A673 (cell line): ENCODE measurements around the gene NCOA3. TPM values are rescaled to one million over a fixed set of nuclear protein-coding genes. Genes with fewer than 3 reads are reported as not detected.
"Not testable (repeated sequence)": the region's sequence is repeated elsewhere in the genome, so short reads cannot be mapped to it uniquely, and the experiment has no call there.

Experiments used
- BruUV-seq: library from RNA; stranded (reverse); fragments of 400-500 nt; replicated peaks from 2 replicates; lab custom pipeline; 2021; lab: Mats Ljungman, UMichigan
- CTCF ChIA-PET: fragments of 300-600 bp; sonication (Branson Sonifier 250); formaldehyde crosslinking; loops from one replicate; lab custom pipeline; 2022; ENCODE audit warnings: antibody characterized with exemption; lab: Charles Lee
- POLR2A ChIA-PET: fragments of 300-600 bp; sonication (Branson Sonifier 250); formaldehyde crosslinking; loops from one replicate; lab custom pipeline; 2022; ENCODE audit warnings: antibody characterized with exemption; ENCODE audit not compliant: low non-redundant PET; lab: Charles Lee
- DNase-seq: peaks from one replicate; pipeline ENCODE4 v3.0.0-alpha.2; 2015; ENCODE audit warnings: low spot score
- H3K27ac ChIP-seq: fragments of 200-600 bp; sonication (generic); 2 replicates; pipeline ENCODE4 v1.5.1; 2016; ENCODE audit warnings: mixed run types, low read depth, mild to moderate bottlenecking, mixed read lengths, antibody characterized with exemption, low read length; ENCODE audit not compliant: poor library complexity, severe bottlenecking
- H3K27me3 ChIP-seq: fragments of 200-600 bp; sonication (generic); replicated peaks from 2 replicates; pipeline ENCODE4 v1.6.1; 2017; ENCODE audit warnings: mixed run types, low read depth, mild to moderate bottlenecking, mixed read lengths, antibody characterized with exemption, low read length; ENCODE audit not compliant: insufficient read depth, poor library complexity
- H3K36me3 ChIP-seq: fragments of 200-600 bp; sonication (generic); 2 replicates; pipeline ENCODE4 v1.6.1; 2016; ENCODE audit warnings: mixed run types, mild to moderate bottlenecking, mixed read lengths, antibody characterized with exemption, low read length; ENCODE audit not compliant: insufficient read depth, poor library complexity, severe bottlenecking
- H3K4me1 ChIP-seq: fragments of 200-600 bp; sonication (generic); 2 replicates; pipeline ENCODE4 v1.6.1; 2017; ENCODE audit warnings: mixed run types, mild to moderate bottlenecking, mixed read lengths, antibody characterized with exemption, low read length; ENCODE audit not compliant: insufficient read depth, poor library complexity, severe bottlenecking
- H3K4me3 ChIP-seq: fragments of 200-600 bp; sonication (generic); 2 replicates; pipeline ENCODE4 v1.5.1; 2016; ENCODE audit warnings: low read depth, mixed run types, mild to moderate bottlenecking, mixed read lengths, low read length; ENCODE audit not compliant: poor library complexity, severe bottlenecking
- H3K9me3 ChIP-seq: fragments of 200-600 bp; sonication (generic); 2 replicates; pipeline ENCODE4 v1.6.1; 2016; ENCODE audit warnings: mixed run types, low read depth, mild to moderate bottlenecking, mixed read lengths, antibody characterized with exemption, low read length; ENCODE audit not compliant: poor library complexity, severe bottlenecking
- CTCF ChIP-seq: fragments of 300-800, 200-600 bp; sonication (generic); conservative IDR thresholded peaks from 2 replicates; pipeline ENCODE4 v1.5.1; 2017; ENCODE audit warnings: low read depth, mild to moderate bottlenecking, antibody characterized with exemption, low read length, moderate library complexity, mixed read lengths
- EZH2 ChIP-seq: fragments of 200-600 bp; sonication (generic); IDR thresholded peaks from 2 replicates; pipeline ENCODE4 v1.6.1; 2017; ENCODE audit warnings: borderline replicate concordance, low read depth, mild to moderate bottlenecking, mixed read lengths, antibody characterized with exemption, low read length; ENCODE audit not compliant: poor library complexity, severe bottlenecking
- intact Hi-C: fragments of 100-400 bp; cut with micrococcal nuclease; formaldehyde crosslinking; loops from one replicate; pipeline ENCODE4 v1.10.0; 2022; ENCODE audit not compliant: unreplicated experiment
- total RNA-seq: library from RNA; stranded (reverse); gene quantifications from 2 replicates; pipeline ENCODE4 v1.2.3, GENCODE V29; 2021

NCOA3 gene
- total RNA-seq, 1 experiment from 2014 or later: 26.8 TPM

DNA sequence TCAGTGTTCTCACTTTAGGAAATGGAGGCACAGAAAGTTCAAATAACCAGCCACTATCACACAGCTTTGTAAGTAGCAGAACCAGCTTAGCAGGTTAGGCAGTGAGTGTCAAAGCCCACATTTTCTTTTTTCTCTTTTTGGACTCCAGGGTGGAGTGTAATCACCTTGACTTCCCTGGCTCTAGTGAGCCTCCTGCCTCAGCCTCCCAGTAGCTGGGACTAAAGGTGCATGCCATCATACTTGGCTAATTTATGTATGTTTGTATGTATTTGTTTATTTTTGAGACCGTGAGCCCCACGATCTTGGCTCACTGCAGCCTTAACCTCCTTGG lies 7.8 kb upstream of the NCOA3 start:
- Histone ChIP-seq H3K9me3 (no peaks in the 10 kb centered on the region), H3K36me3 (no peaks in the 10 kb centered on the region), H3K27me3 (no peaks in the 10 kb centered on the region), H3K4me3 (no peak overlapping the region), H3K27ac (peak overlapping the region; percentile 52), H3K4me1 (peaks cover 26% of the 10 kb centered on the region)
- BruUV-seq: no TSS peak
- DNase-seq: no peak
- intact Hi-C loops: no loop called here
- TF ChIP-seq CTCF: no peak
- no peak for TF ChIP-seq EZH2
- POLR2A ChIA-PET: interaction anchor here (0.9 kb wide), 1 partner anchor 8 kb away, joined by 3 read pairs; the partner anchor contains the start of gene NCOA3
- CTCF ChIA-PET: interaction anchor here (0.6 to 0.9 kb wide), 2 partner anchors 8 to 222 kb away, joined by 3 to 5 read pairs; partner anchors contain the start of gene NCOA3

DNA sequence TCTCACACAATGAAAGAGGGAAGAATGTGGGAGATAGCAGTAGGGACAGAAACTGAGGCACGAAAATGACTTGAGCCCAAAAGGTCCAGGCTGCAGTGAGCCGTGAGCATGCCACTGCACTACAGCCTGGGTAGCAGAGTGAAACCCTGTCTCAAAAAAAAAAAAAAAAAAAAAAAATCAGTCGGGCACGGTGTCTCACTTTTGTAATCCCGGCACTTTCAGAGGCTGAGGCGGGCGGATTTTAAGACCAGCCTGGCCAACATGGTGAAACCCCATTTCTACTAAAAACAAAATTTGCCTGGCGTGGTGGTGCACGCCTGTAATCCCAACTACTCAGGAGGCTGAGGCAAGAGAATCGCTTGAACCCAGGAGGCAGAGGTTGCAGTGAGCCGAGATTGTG lies 7.1 kb upstream of the NCOA3 start:
- POLR2A ChIA-PET, H3K36me3 ChIP-seq, H3K9me3 ChIP-seq, H3K27ac ChIP-seq, BruUV-seq, H3K4me3 ChIP-seq, DNase-seq, H3K27me3 ChIP-seq, intact Hi-C loops, CTCF ChIA-PET: not testable (repeated sequence)
- peaks cover 26% of the 10 kb centered on the region for H3K4me1 ChIP-seq

DNA sequence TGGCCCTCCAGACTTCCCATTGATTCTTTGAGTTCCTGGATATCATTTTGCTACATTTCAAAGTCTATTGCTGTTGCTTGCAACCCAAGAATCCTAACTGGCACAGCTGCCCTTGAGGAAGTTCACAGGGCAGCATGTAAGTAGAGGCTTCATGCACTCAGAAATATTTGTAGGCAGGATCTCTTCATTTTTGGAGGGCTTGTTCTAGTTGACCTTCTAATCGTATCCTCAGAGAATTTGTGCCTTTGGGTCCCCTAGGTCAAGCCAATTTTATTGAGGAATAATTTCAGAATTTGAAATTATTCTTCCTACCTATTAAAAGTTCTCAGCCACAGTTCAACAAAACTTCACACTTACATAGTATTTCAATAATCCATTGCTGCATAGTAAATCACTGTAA lies 5.6 kb upstream of the NCOA3 start:
- Histone ChIP-seq H3K27ac (no peak overlapping the region), H3K9me3 (no peaks in the 10 kb centered on the region), H3K36me3 (no peaks in the 10 kb centered on the region), H3K4me1 (peaks cover 26% of the 10 kb centered on the region), H3K4me3 (no peak overlapping the region), H3K27me3 (no peaks in the 10 kb centered on the region)
- TF ChIP-seq EZH2: no peak
- TF ChIP-seq CTCF: no peak
- ChIA-PET CTCF (no interaction called here), POLR2A (no interaction called here)
- intact Hi-C loops: no loop called here
- no TSS peak for BruUV-seq
- no peak for DNase-seq

DNA sequence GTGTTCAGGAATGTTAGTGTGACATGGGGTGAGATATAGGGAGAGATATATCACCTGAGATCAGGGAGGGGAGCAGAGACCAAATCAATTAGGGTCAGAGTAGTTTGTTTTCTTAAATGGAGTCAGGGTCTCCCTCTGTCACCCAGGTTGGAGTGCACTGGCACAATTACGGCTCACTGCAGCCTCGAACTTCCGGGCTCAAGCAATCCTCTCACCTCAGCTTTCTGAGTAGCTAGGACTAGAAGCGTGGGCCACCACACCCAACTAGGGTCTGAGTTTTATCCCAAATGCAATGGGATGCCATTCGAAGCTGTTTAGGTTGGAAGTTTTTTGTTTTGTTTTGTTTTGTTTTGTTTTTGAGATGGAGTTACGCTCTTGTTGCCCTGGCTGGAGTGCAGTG lies 3.1 kb upstream of the NCOA3 start:
- DNase-seq: no peak
- POLR2A ChIA-PET: no interaction called here
- no peaks in the 10 kb centered on the region for H3K9me3 ChIP-seq
- H3K36me3 ChIP-seq: no peaks in the 10 kb centered on the region
- no peak for TF ChIP-seq CTCF
- H3K27ac ChIP-seq: no peak overlapping the region
- peaks cover 14% of the 10 kb centered on the region for H3K4me1 ChIP-seq
- intact Hi-C loops: no loop called here
- H3K27me3 ChIP-seq: no peaks in the 10 kb centered on the region
- no TSS peak for BruUV-seq
- CTCF ChIA-PET: no interaction called here
- H3K4me3 ChIP-seq: no peak overlapping the region
